IgD-negative memory B cell (primary cell): ENCODE data around the gene CTIF. TPM values are rescaled to one million over a fixed set of nuclear protein-coding genes. Genes with fewer than 3 reads are reported as not detected.
A peak's percentile ranks its signal among the peaks of the same experiment; 100 is the strongest.

ENCODE experiments used
- H3K27ac Mint-ChIP-seq, 3 donors: one replicate each; pipeline ENCODE4 v1.8.0; 2020 to 2022; ENCODE audit warnings: mild to moderate bottlenecking in 3 of 3, mixed read lengths in 3 of 3, moderate library complexity in 1 of 3
- H3K27me3 Mint-ChIP-seq: one replicate; pipeline ENCODE4 v1.8.0; 2021; ENCODE audit warnings: mixed read lengths
- H3K36me3 Mint-ChIP-seq: one replicate; pipeline ENCODE4 v1.8.0; 2020; ENCODE audit warnings: mild to moderate bottlenecking, mixed read lengths
- H3K4me1 Mint-ChIP-seq, 3 donors: one replicate each; pipeline ENCODE4 v1.8.0; 2020 to 2022; ENCODE audit warnings: mixed read lengths in 3 of 3, mild to moderate bottlenecking in 1 of 3
- H3K4me3 Mint-ChIP-seq, 4 donors: one replicate each; pipeline ENCODE4 v1.8.0; 2020 to 2022; ENCODE audit warnings: mild to moderate bottlenecking in 4 of 4, mixed read lengths in 4 of 4, moderate library complexity in 3 of 4
- H3K9me3 Mint-ChIP-seq, 3 donors: one replicate each; pipeline ENCODE4 v1.8.0; 2020 to 2021; ENCODE audit warnings: mixed read lengths in 3 of 3, mild to moderate bottlenecking in 1 of 3
- polyA plus RNA-seq: library from polyadenylated mRNA; unstranded; fragments of 300-500 nt; fragmentation: Illumina TruSeq; gene quantifications from one replicate; pipeline ENCODE4 v1.2.3, GENCODE V29; 2021

The CTIF gene
- polyA plus RNA-seq, 1 donor from 2014 or later = not detected

- H3K27me3 Mint-ChIP-seq = peaks cover 2% of the 10 kb centered on the region
- H3K36me3 Mint-ChIP-seq = peaks cover 6% of the 10 kb centered on the region
- H3K4me1 Mint-ChIP-seq = peaks cover 0 to 2% (median 0%) of the 10 kb centered on the region in 3 donors
- H3K27ac Mint-ChIP-seq = no peak overlapping the region
- peaks cover 3 to 9% (median 4%) of the 10 kb centered on the region in 3 donors for H3K9me3 Mint-ChIP-seq
- H3K4me3 Mint-ChIP-seq = no peak overlapping the region
Observed at GRCh38 chr18:48582946-48583345, 44.1 kb downstream of the CTIF start.

- peaks cover 0 to 2% (median 0%) of the 10 kb centered on the region in 3 donors for H3K4me1 Mint-ChIP-seq
Observed at GRCh38 chr18:48583573-48583972, 44.7 kb downstream of the CTIF start.

GRCh38 chr18:48589797-48590519, 51.1 kb downstream of the CTIF start:
- Mint-ChIP-seq H3K4me3 (no peak overlapping the region), H3K36me3 (no peaks in the 10 kb centered on the region), H3K27ac (no peak overlapping the region), H3K27me3 (no peaks in the 10 kb centered on the region), H3K9me3 (no peaks in the 10 kb centered on the region), H3K4me1 (peaks cover 0 to 3% (median 0%) of the 10 kb centered on the region in 3 donors)

More at GRCh38 chr18:48583573-48583972, 44.7 kb downstream of the CTIF start:
- no peak overlapping the region for H3K27ac Mint-ChIP-seq
- peaks cover 2% of the 10 kb centered on the region for H3K27me3 Mint-ChIP-seq
- H3K36me3 Mint-ChIP-seq = peaks cover 6% of the 10 kb centered on the region
- H3K4me3 Mint-ChIP-seq = no peak overlapping the region
- peaks cover 3% of the 10 kb centered on the region in 3 donors for H3K9me3 Mint-ChIP-seq

- H3K4me1 Mint-ChIP-seq = peaks cover 0 to 3% (median 0%) of the 10 kb centered on the region in 3 donors
- no peaks in the 10 kb centered on the region for H3K9me3 Mint-ChIP-seq
- H3K27ac Mint-ChIP-seq = no peak overlapping the region
- H3K4me3 Mint-ChIP-seq = no peak overlapping the region
- H3K36me3 Mint-ChIP-seq = no peaks in the 10 kb centered on the region
- no peaks in the 10 kb centered on the region for H3K27me3 Mint-ChIP-seq
Observed at GRCh38 chr18:48590678-48591077, 51.8 kb downstream of the CTIF start.

- Mint-ChIP-seq H3K4me3 (no peak overlapping the region), H3K27ac (no peak overlapping the region), H3K36me3 (peaks cover 3% of the 10 kb centered on the region), H3K27me3 (no peaks in the 10 kb centered on the region), H3K9me3 (no peaks in the 10 kb centered on the region), H3K4me1 (peaks cover 0 to 3% (median 0%) of the 10 kb centered on the region in 3 donors)
Observed at GRCh38 chr18:48592540-48593171, 53.8 kb downstream of the CTIF start.

- Mint-ChIP-seq H3K9me3 (no peaks in the 10 kb centered on the region), H3K27ac (no peak overlapping the region), H3K4me3 (no peak overlapping the region), H3K27me3 (no peaks in the 10 kb centered on the region), H3K4me1 (no peaks in the 10 kb centered on the region), H3K36me3 (peaks cover 3% of the 10 kb centered on the region)
Observed at GRCh38 chr18:48594471-48595094, 55.8 kb downstream of the CTIF start.

- H3K36me3 Mint-ChIP-seq = peaks cover 3% of the 10 kb centered on the region
- no peaks in the 10 kb centered on the region for H3K27me3 Mint-ChIP-seq
- no peaks in the 10 kb centered on the region for H3K4me1 Mint-ChIP-seq
- peak overlapping the region in 1 of 4 donors; percentile 60 for H3K4me3 Mint-ChIP-seq
- H3K27ac Mint-ChIP-seq = no peak overlapping the region
- H3K9me3 Mint-ChIP-seq = no peaks in the 10 kb centered on the region
Observed at GRCh38 chr18:48595703-48596218, 56.9 kb downstream of the CTIF start.

- Mint-ChIP-seq H3K27ac (no peak overlapping the region), H3K4me1 (no peaks in the 10 kb centered on the region), H3K27me3 (no peaks in the 10 kb centered on the region), H3K9me3 (no peaks in the 10 kb centered on the region), H3K36me3 (peaks cover 3% of the 10 kb centered on the region), H3K4me3 (no peak overlapping the region)
Observed at GRCh38 chr18:48597110-48597509, 58.3 kb downstream of the CTIF start.

GRCh38 chr18:48597671-48598070, 58.8 kb downstream of the CTIF start:
- Mint-ChIP-seq H3K27ac (no peak overlapping the region), H3K27me3 (no peaks in the 10 kb centered on the region), H3K4me3 (no peak overlapping the region), H3K4me1 (no peaks in the 10 kb centered on the region), H3K36me3 (peaks cover 3% of the 10 kb centered on the region), H3K9me3 (no peaks in the 10 kb centered on the region)

GRCh38 chr18:48599391-48599790, 60.6 kb downstream of the CTIF start:
- H3K9me3 Mint-ChIP-seq = no peaks in the 10 kb centered on the region
- H3K4me1 Mint-ChIP-seq = no peaks in the 10 kb centered on the region
- H3K4me3 Mint-ChIP-seq = no peak overlapping the region
- H3K36me3 Mint-ChIP-seq = peaks cover 5% of the 10 kb centered on the region
- H3K27ac Mint-ChIP-seq = no peak overlapping the region
- no peaks in the 10 kb centered on the region for H3K27me3 Mint-ChIP-seq

GRCh38 chr18:48600046-48600445, 61.2 kb downstream of the CTIF start:
- Mint-ChIP-seq H3K27me3 (no peaks in the 10 kb centered on the region), H3K4me3 (no peak overlapping the region), H3K27ac (peak overlapping the region in 1 of 3 donors; percentile 73), H3K4me1 (no peaks in the 10 kb centered on the region), H3K9me3 (no peaks in the 10 kb centered on the region), H3K36me3 (peaks cover 5% of the 10 kb centered on the region)

- Mint-ChIP-seq H3K4me1 (no peaks in the 10 kb centered on the region), H3K36me3 (peaks cover 5% of the 10 kb centered on the region), H3K27me3 (no peaks in the 10 kb centered on the region), H3K9me3 (no peaks in the 10 kb centered on the region), H3K27ac (peak overlapping the region in 1 of 3 donors; percentile 73), H3K4me3 (no peak overlapping the region)
Observed at GRCh38 chr18:48600456-48601090, 61.7 kb downstream of the CTIF start.

- Mint-ChIP-seq H3K4me1 (no peaks in the 10 kb centered on the region), H3K36me3 (peaks cover 5% of the 10 kb centered on the region), H3K27me3 (no peaks in the 10 kb centered on the region), H3K27ac (no peak overlapping the region), H3K4me3 (no peak overlapping the region), H3K9me3 (no peaks in the 10 kb centered on the region)
Observed at GRCh38 chr18:48601343-48601742, 62.5 kb downstream of the CTIF start.

- Mint-ChIP-seq H3K4me1 (no peaks in the 10 kb centered on the region), H3K27ac (no peak overlapping the region), H3K27me3 (no peaks in the 10 kb centered on the region), H3K4me3 (no peak overlapping the region), H3K36me3 (peaks cover 3% of the 10 kb centered on the region), H3K9me3 (no peaks in the 10 kb centered on the region)
Observed at GRCh38 chr18:48602759-48603390, 64.0 kb downstream of the CTIF start.
